HEK293 (cell line): Measurements from ENCODE around the gene ERBIN.

Experiments
- CTCF ChIA-PET: fragments of 350-600 bp; formaldehyde crosslinking; extraction: SDS; loops from one replicate; lab custom pipeline; 2021; ENCODE audit warnings: antibody characterized with exemption; lab: Yijun Ruan, JAX
- POLR2A ChIA-PET: fragments of 300-600 bp; formaldehyde crosslinking; extraction: SDS; loops from one replicate; lab custom pipeline; 2020; ENCODE audit warnings: antibody characterized with exemption, inconsistent platforms; lab: Yijun Ruan, JAX
- H3K27ac ChIP-seq: fragments of 200-500 bp; sonication (Bioruptor generic); 2 replicates; pipeline ENCODE4 v1.5.1; 2014; ENCODE audit warnings: low read depth, low read length, control low read depth, inconsistent platforms; ENCODE audit errors: extremely low read depth
- H3K36me3 ChIP-seq, 2 experiments: fragments of 200-500 bp in 1 of 2; sonication (Bioruptor generic) in 1 of 2; 1 replicate in 1 of 2; 2 replicates in 1 of 2; pipeline ENCODE4 v1.5.1; 2014 to 2017; ENCODE audit warnings: inconsistent platforms in 2 of 2, low read length in 2 of 2; ENCODE audit not compliant: control insufficient read depth in 2 of 2, insufficient read depth in 1 of 2
- H3K4me1 ChIP-seq: fragments of 200-500 bp; sonication (Bioruptor generic); 2 replicates; pipeline ENCODE4 v1.5.1; 2014; ENCODE audit warnings: mild to moderate bottlenecking, low read length, inconsistent platforms; ENCODE audit not compliant: control insufficient read depth, insufficient read depth
- H3K4me3 ChIP-seq: 2 replicates; pipeline ENCODE4 v1.5.1; 2011; ENCODE audit warnings: low read depth, mild to moderate bottlenecking, control low read depth, low read length, moderate library complexity
- H3K9me3 ChIP-seq: fragments of 200-500 bp; sonication (Bioruptor generic); 2 replicates; pipeline ENCODE4 v1.5.1; 2014; ENCODE audit warnings: low read depth, low read length, inconsistent platforms; ENCODE audit not compliant: control insufficient read depth, insufficient read depth
- AEBP2 ChIP-seq: fragments of 450-650 bp; formaldehyde crosslinking; IDR thresholded peaks from 2 replicates; pipeline ENCODE4 v1.5.1; 2016; ENCODE audit warnings: missing biosample characterization, missing genetic modification characterization, borderline replicate concordance
- GFI1B ChIP-seq: fragments of 450-650 bp; formaldehyde crosslinking; IDR thresholded peaks from 2 replicates; pipeline ENCODE4 v1.5.1; 2016; ENCODE audit warnings: missing biosample characterization, missing genetic modification characterization
- GLI2 ChIP-seq: fragments of 450-650 bp; formaldehyde crosslinking; IDR thresholded peaks from 2 replicates; pipeline ENCODE4; 2017; ENCODE audit warnings: missing biosample characterization, missing genetic modification characterization, low read depth, borderline replicate concordance
- KLF7 ChIP-seq: fragments of 450-650 bp; formaldehyde crosslinking; IDR thresholded peaks from 2 replicates; pipeline ENCODE4 v1.5.1; 2016; ENCODE audit warnings: missing biosample characterization, missing genetic modification characterization, borderline replicate concordance
- MEIS1 ChIP-seq: sonication (generic); formaldehyde crosslinking; IDR thresholded peaks from 2 replicates; pipeline ENCODE4 v1.8.1; 2022; ENCODE audit warnings: missing genetic modification reagents, mild to moderate bottlenecking, borderline replicate concordance
- PRDM4 ChIP-seq: fragments of 450-650 bp; formaldehyde crosslinking; IDR thresholded peaks from 2 replicates; pipeline ENCODE4 v1.5.1; 2017; ENCODE audit warnings: missing biosample characterization, missing genetic modification characterization
- YY2 ChIP-seq: fragments of 450-650 bp; formaldehyde crosslinking; IDR thresholded peaks from 2 replicates; pipeline ENCODE4 v1.5.1; 2016; ENCODE audit warnings: missing biosample characterization, missing genetic modification characterization
- ZBTB6 ChIP-seq: fragments of 450-650 bp; formaldehyde crosslinking; IDR thresholded peaks from 2 replicates; pipeline ENCODE4 v1.5.1; 2017; ENCODE audit warnings: missing biosample characterization, missing genetic modification characterization
- ZNF148 ChIP-seq: fragments of 450-650 bp; formaldehyde crosslinking; IDR thresholded peaks from 2 replicates; pipeline ENCODE4 v1.5.0; 2017; ENCODE audit warnings: missing biosample characterization, missing genetic modification characterization, borderline replicate concordance
- ZNF280C ChIP-seq: fragments of 450-650 bp; formaldehyde crosslinking; IDR thresholded peaks from 2 replicates; pipeline ENCODE4 v1.5.1; 2016; ENCODE audit warnings: missing biosample characterization, missing genetic modification characterization
- ZNF426 ChIP-seq: fragments of 450-650 bp; formaldehyde crosslinking; IDR thresholded peaks from 2 replicates; pipeline ENCODE4 v1.5.1; 2017; ENCODE audit warnings: missing biosample characterization, missing genetic modification characterization, mild to moderate bottlenecking, inconsistent platforms, moderate library complexity
- ZNF473 ChIP-seq: fragments of 450-650 bp; formaldehyde crosslinking; IDR thresholded peaks from 2 replicates; pipeline ENCODE4 v1.5.1; 2017; ENCODE audit warnings: missing biosample characterization, missing genetic modification characterization
- ZNF518A ChIP-seq: fragments of 450-650 bp; formaldehyde crosslinking; conservative IDR thresholded peaks from 2 replicates; pipeline ENCODE4 v1.5.1; 2016; ENCODE audit warnings: low read depth, missing biosample characterization, missing genetic modification characterization
- ZNF521 ChIP-seq: fragments of 450-650 bp; formaldehyde crosslinking; IDR thresholded peaks from 2 replicates; pipeline ENCODE4 v1.5.1; 2017; ENCODE audit warnings: missing biosample characterization, mild to moderate bottlenecking, missing genetic modification characterization
- ZNF664 ChIP-seq: fragments of 450-650 bp; formaldehyde crosslinking; IDR thresholded peaks from 2 replicates; pipeline ENCODE4 v1.5.1; 2016; ENCODE audit warnings: missing biosample characterization, missing genetic modification characterization
- TF ChIP-seq, protein P1 (sequence below): fragments of 450-650 bp; formaldehyde crosslinking; IDR thresholded peaks from 2 replicates; pipeline ENCODE4 v1.5.1; 2016; ENCODE audit warnings: missing biosample characterization, missing genetic modification characterization

Gene ERBIN

DNA sequence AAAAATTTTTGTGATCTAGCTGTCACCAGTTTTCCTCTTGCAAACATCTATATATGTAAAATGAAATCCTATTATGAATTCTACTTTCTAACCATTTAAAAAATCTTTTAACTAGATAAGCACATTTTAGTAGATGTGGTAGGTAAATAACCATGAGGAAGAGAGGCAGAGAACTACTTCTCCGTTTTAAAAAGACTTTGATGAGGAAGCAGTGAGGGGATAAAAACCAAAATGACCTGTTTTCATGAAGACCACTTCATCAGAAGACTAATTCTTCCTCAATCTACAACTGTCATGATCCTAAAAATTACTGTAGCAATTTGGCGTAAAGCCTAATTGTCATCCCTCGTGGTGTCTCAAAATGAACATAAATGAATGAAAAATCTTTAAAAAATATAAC is 15.7 kb upstream of the ERBIN start:
- no peak overlapping the region for H3K27ac ChIP-seq

More for the DNA sequence above, 15.7 kb upstream of the ERBIN start:
- ChIA-PET POLR2A (interaction anchor here (1.0 kb wide), 1 partner anchor 15 kb away, joined by 3 read pairs; no protein-coding TSS in a partner anchor), CTCF (interaction anchor here (0.6 to 0.7 kb wide), 3 partner anchors 10 to 165 kb away, joined by 3 read pairs; no protein-coding TSS in a partner anchor)
- H3K36me3 ChIP-seq: no peaks in the 10 kb centered on the region
- no peaks in the 10 kb centered on the region for H3K4me1 ChIP-seq
- TF ChIP-seq, protein P1, sequence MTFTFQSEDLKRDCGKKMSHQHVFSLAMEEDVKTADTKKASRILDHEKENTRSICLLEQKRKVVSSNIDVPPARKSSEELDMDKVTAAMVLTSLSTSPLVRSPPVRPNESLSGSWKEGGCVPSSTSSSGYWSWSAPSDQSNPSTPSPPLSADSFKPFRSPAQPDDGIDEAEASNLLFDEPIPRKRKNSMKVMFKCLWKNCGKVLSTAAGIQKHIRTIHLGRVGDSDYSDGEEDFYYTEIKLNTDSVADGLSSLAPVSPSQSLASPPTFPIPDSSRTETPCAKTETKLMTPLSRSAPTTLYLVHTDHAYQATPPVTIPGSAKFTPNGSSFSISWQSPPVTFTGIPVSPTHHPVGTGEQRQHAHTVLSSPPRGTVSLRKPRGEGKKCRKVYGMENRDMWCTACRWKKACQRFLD (tag by site-specific recombination): no peak
- no peak for TF ChIP-seq ZNF280C
- TF ChIP-seq ZNF473 (tag by site-specific recombination): no peak
- TF ChIP-seq YY2 (tag by site-specific recombination): no peak
- TF ChIP-seq ZNF426 (tag by site-specific recombination): no peak
- TF ChIP-seq MEIS1 (CRISPR knock-in tag): no peak
- no peak for TF ChIP-seq ZNF148
- TF ChIP-seq ZNF521: no peak
- no peak for TF ChIP-seq ZBTB6 (tag by site-specific recombination)
- TF ChIP-seq PRDM4 (tag by site-specific recombination): no peak
- TF ChIP-seq AEBP2 (tag by site-specific recombination): no peak
- no peak for TF ChIP-seq GLI2 (tag by site-specific recombination)
- TF ChIP-seq KLF7 (tag by site-specific recombination): no peak
- TF ChIP-seq GFI1B (tag by site-specific recombination): no peak
- TF ChIP-seq ZNF518A: no peak
- TF ChIP-seq ZNF664: no peak
- TF ChIP-seq, all 188 proteins: peak for 0
- no peak overlapping the region for H3K4me3 ChIP-seq
- H3K9me3 ChIP-seq: no peaks in the 10 kb centered on the region
